Thoracic aorta (tissue), 2 donors: Measurements from ENCODE around the gene REX1BD. TPM values are rescaled to one million over a fixed set of nuclear protein-coding genes. Genes with fewer than 3 reads are reported as not detected.

ENCODE experiments used
- ATAC-seq: fragments of 150-250 bp; one replicate; pipeline ENCODE4 v1.8.0; 2017; ENCODE audit warnings: low read depth; ENCODE audit not compliant: insufficient number of reproducible peaks, low FRiP score
- DNase-seq: peaks from one replicate; pipeline ENCODE4 v3.0.0-alpha.2; 2020; ENCODE audit warnings: low spot score
- H3K27ac ChIP-seq, 2 donors: fragments of 200-600 bp; sonication (generic); 1 replicate in 1 of 2; 2 replicates in 1 of 2; pipeline ENCODE4 v1.5.1; 2016; ENCODE audit warnings: mild to moderate bottlenecking in 2 of 2, moderate library complexity in 2 of 2
- H3K27me3 ChIP-seq: fragments of 200-600 bp; sonication (generic); replicated peaks from 2 replicates; pipeline ENCODE4 v1.6.0; 2016; ENCODE audit warnings: mild to moderate bottlenecking; ENCODE audit not compliant: insufficient read depth
- H3K36me3 ChIP-seq: fragments of 200-600 bp; sonication (generic); one replicate; pipeline ENCODE4 v1.5.1; 2016
- H3K4me1 ChIP-seq, 2 donors: fragments of 200-600 bp; sonication (generic); 1 replicate in 1 of 2; 2 replicates in 1 of 2; pipeline versions ENCODE4 v1.5.1 to v1.6.0; 2016; ENCODE audit warnings: low read depth in 2 of 2, mild to moderate bottlenecking in 1 of 2; ENCODE audit not compliant: control insufficient read depth in 1 of 2
- H3K4me3 ChIP-seq: fragments of 200-600 bp; sonication (generic); 2 replicates; pipeline ENCODE4 v1.5.1; 2016; ENCODE audit warnings: mild to moderate bottlenecking
- H3K9me3 ChIP-seq: fragments of 200-600 bp; sonication (generic); 2 replicates; pipeline ENCODE4 v1.5.1; 2016
- total RNA-seq, 2 donors: library from RNA; depleted of rRNA; stranded (reverse); fragments of >200 nt; gene quantifications; one replicate each; pipeline versions ENCODE4 v1.1.0 to v1.2.3, GENCODE V29; 2016
- TF ChIP-seq, protein P1 (sequence below): fragments of 200-600 bp; sonication (generic); IDR thresholded peaks from one replicate; pipeline ENCODE4 v1.5.1; 2019; ENCODE audit warnings: antibody characterized with exemption

REX1BD gene
- total RNA-seq, 2 donors from 2014 or later = 36.3 to 66.6 TPM

DNA sequence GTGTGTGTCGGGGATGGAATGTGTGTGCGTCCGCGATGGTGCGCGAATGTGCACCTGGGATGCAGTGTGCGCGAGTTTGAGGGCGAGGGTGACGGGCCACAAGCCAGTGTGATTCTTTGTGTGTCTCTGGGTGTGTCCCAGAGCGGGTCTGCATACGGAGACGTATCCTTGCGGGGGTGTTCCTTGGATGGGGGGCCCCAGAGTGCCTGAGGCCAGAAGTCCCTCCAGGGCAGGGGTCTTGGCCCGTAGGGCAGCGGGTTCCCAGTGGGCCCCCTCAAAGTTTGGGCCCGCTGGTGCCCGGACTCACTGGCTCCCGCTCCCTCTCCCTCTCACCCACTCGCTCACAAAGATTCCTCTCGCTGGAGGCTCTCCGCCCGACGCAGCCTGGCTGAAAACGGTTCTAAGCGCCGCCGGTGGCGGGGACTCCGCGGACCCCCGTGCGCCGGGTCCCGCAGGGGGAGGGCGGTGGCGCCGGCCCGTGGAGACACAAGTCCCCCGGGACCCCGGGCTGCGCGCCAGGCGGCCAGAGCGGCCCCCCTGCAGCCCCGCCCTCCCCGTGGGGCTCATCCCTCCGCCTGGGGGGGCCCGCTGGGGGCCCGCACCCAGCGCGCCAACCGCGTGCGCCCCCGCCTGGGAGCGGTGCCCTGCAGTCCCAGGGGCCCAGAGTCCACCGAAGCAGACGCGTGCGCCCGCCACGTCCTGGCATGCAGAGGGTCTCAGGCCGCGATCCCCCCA, 17.1 kb downstream of the REX1BD start:
- Histone ChIP-seq H3K27ac (no peak overlapping the region), H3K36me3 (no peaks in the 10 kb centered on the region), H3K4me1 (peaks cover 4 to 37% of the 10 kb centered on the region in 2 donors), H3K9me3 (no peaks in the 10 kb centered on the region), H3K27me3 (peaks cover 39% of the 10 kb centered on the region), H3K4me3 (peak overlapping the region; percentile 56)
- TF ChIP-seq, protein P1, sequence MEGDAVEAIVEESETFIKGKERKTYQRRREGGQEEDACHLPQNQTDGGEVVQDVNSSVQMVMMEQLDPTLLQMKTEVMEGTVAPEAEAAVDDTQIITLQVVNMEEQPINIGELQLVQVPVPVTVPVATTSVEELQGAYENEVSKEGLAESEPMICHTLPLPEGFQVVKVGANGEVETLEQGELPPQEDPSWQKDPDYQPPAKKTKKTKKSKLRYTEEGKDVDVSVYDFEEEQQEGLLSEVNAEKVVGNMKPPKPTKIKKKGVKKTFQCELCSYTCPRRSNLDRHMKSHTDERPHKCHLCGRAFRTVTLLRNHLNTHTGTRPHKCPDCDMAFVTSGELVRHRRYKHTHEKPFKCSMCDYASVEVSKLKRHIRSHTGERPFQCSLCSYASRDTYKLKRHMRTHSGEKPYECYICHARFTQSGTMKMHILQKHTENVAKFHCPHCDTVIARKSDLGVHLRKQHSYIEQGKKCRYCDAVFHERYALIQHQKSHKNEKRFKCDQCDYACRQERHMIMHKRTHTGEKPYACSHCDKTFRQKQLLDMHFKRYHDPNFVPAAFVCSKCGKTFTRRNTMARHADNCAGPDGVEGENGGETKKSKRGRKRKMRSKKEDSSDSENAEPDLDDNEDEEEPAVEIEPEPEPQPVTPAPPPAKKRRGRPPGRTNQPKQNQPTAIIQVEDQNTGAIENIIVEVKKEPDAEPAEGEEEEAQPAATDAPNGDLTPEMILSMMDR = no peak
- DNase-seq = no peak
- no peak for ATAC-seq

DNA sequence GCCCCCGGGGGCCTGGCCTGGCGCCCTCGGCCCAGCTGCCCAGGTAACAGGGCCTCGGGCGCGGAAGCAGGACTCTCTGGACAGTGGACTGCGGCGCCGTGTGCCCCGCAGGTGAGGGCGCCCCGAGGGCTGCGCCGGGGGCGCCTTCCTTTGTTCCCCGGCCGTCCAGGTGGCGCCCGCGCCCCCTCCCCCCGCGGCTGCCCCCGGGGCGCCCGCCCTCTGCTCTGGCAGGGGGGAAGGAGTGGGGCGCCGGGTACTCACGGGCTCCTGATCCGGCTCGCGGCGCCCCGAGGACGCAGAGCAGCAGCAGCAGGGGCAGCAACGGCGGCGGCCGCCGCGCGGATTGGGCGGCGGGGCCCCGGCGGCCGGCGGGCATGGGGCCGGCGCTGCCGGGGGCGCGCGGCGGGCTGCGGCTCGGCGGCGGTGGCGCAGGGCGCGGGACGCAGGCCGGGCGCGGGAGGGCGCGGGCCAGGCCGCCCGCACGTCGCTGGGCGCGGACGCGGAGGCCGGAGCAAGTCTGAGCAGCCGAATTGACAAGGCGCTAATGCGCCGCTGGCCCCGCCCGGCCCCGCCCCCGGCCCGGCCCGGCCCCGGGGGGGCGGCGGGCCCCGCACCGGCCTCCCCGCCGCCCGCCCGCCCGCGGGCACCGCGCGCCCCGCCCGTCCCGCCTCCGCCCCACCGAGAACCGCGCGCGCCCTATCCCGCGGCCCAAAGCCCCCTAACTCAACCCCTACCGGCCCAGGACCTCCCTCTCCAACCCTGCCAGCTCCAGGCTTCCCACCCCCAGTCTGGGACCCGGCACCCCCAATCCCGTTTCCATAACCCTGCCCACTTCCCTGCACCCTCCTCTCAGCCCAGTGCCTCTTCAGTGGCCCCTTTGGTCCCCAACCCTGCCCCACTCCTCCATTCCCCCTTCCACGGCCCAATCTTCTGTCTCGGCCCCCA, 18.0 kb downstream of the REX1BD start, which contains the start of gene CRLF1:
Gene CRLF1, minus strand, starts transcription at position 519 of the 945 bp plus-strand sequence. Its CDS starts 143 bp downstream, at position 376.
- DNase-seq = no peak
- Histone ChIP-seq H3K27me3 (peaks cover 46% of the 10 kb centered on the region), H3K9me3 (no peaks in the 10 kb centered on the region), H3K36me3 (no peaks in the 10 kb centered on the region), H3K27ac (no peak within 1 kb of the TSS), H3K4me1 (peaks cover 4 to 37% of the 10 kb centered on the region in 2 donors), H3K4me3 (peak within 1 kb of the TSS; percentile 64)
- TF ChIP-seq, protein P1 = no peak
- ATAC-seq = no peak

DNA sequence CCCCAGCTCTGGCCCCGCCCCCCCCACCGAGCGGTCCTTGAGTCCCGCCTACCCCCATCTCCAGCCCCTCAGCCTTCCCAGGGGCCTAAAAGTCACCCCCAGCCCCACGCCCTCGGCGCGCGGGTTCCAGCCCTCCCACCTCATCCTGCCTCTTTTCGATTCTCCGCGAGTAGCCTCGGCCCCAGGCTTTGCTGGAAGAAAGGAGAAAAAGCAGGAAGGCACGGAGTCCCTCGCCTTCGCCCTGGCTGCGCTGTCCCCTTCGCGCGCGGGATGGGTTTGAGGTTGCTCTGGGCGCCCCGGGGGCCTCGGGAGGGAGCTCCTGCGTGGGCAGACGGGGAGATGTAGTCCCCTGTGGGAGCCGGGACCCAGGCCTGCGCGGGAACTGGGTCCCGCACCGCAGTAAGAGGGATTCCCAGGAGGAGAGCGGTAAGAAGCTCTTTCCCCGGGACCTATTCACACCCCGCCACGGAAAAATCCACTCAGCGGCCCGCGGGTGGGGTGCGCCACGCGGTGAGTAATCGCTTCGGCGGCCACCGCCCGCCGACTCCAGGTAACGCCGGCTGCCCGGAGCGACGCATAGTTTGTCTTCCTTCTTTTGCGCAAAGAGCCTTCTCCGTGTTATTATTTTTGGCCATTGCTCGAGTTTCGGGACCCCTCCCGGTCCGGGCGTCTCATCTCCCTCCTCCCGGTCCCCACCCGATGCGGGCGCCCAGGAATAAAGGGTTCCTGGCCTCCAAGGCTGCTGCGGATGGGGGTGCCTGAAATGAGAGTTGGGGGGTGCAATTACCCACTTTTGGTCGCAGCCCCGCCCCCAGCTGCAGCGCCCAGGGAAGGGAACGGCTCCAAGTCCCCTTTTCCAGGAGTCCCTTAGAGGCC, 18.9 kb downstream of the REX1BD start:
- DNase-seq (no peak), ATAC-seq (no peak)
- Histone ChIP-seq H3K36me3 (no peaks in the 10 kb centered on the region), H3K27ac (no peak overlapping the region), H3K4me1 (peaks cover 11 to 46% of the 10 kb centered on the region in 2 donors), H3K4me3 (peak overlapping the region; percentile 64), H3K27me3 (peaks cover 55% of the 10 kb centered on the region), H3K9me3 (no peaks in the 10 kb centered on the region)
- TF ChIP-seq, protein P1 = no peak

DNA sequence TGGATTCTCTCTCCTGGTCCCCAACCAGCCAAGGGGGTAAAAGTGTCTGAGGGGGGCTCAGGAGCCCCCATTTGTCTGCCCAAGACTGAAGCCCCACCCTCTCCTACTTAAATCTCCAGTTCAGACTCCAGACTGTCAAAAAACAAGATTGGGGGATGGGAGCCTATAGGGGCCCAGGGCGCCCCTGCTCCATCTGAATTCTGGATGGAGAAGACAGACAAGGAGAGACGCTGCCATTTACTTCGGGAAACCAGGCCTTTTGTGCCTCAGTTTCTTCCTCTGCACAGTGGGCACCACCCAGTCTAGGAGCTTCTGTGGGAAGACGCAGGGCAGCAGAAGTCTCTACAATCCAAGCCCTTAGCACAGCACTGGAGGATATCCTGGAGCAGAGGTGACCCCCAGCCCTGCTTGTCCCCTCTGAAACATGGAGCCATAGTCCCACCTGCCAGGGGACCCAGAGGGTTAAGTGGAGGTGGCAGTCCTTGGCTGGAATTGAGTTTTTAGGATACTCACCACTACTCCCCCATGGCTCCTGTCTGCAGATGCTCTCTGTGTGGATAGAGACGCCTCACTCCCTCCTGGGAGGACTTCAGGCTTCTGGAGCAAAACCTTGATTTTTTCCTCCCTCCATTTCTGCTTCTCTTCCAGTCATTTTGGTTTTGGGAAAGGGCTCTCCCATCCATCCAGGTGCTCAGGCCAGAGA, 19.7 kb downstream of the REX1BD start:
- Histone ChIP-seq H3K27me3 (peaks cover 57% of the 10 kb centered on the region), H3K36me3 (no peaks in the 10 kb centered on the region), H3K4me1 (peaks cover 17 to 52% of the 10 kb centered on the region in 2 donors), H3K27ac (no peak overlapping the region), H3K9me3 (no peaks in the 10 kb centered on the region), H3K4me3 (no peak overlapping the region)
- TF ChIP-seq, protein P1 = no peak
- DNase-seq (no peak), ATAC-seq (no peak)
